ENCODE results near the gene TLE2. TPM values are rescaled to one million over a fixed set of nuclear protein-coding genes. Genes with fewer than 3 reads are reported as not detected.

TLE2 gene
- total RNA-seq, 1 experiment from 2014 or later, result 3.1 TPM

GRCh38 chr19:2978166-2978767, 50.8 kb downstream of the TLE2 start:
- WGBS (ENCODE audit: extremely low coverage, insufficient read length, low lambda C conversion rate), result no CpG with 5 or more reads among the region's 11 CpGs
- no peak overlapping the region for H3K14ac ChIP-seq (ENCODE audit: insufficient read depth, low read length)
- TF ChIP-seq, protein P1, sequence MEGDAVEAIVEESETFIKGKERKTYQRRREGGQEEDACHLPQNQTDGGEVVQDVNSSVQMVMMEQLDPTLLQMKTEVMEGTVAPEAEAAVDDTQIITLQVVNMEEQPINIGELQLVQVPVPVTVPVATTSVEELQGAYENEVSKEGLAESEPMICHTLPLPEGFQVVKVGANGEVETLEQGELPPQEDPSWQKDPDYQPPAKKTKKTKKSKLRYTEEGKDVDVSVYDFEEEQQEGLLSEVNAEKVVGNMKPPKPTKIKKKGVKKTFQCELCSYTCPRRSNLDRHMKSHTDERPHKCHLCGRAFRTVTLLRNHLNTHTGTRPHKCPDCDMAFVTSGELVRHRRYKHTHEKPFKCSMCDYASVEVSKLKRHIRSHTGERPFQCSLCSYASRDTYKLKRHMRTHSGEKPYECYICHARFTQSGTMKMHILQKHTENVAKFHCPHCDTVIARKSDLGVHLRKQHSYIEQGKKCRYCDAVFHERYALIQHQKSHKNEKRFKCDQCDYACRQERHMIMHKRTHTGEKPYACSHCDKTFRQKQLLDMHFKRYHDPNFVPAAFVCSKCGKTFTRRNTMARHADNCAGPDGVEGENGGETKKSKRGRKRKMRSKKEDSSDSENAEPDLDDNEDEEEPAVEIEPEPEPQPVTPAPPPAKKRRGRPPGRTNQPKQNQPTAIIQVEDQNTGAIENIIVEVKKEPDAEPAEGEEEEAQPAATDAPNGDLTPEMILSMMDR (conservative IDR thresholded peaks at IDR 0.05), result no peak

More at GRCh38 chr19:2978166-2978767, 50.8 kb downstream of the TLE2 start:
- no peak overlapping the region for H4K91ac ChIP-seq (ENCODE audit: insufficient read length, low read depth, low read length)
- peaks cover 0 to 4% of the 10 kb centered on the region in 2 experiments; a peak in 1 of 5 replicates for H3K9me3 Mint-ChIP-seq
- no peaks in the 10 kb centered on the region for H3K27me3 ChIP-seq (ENCODE audit: insufficient read depth, low read length)
- H2AK5ac ChIP-seq (ENCODE audit: insufficient read length, low read length), result no peak overlapping the region
- no peak for DNase-seq
- no peak overlapping the region for H3T11ph ChIP-seq (ENCODE audit: low read length)
- H2BK20ac ChIP-seq (ENCODE audit: low read depth, low read length, poor library complexity, severe bottlenecking), result no peak overlapping the region
- no peak overlapping the region for H2BK12ac ChIP-seq (ENCODE audit: insufficient read length, low read depth, low read length)
- H3K36me3 Mint-ChIP-seq (ENCODE audit: insufficient read depth in 1 of 3, low read depth in 3 of 3), result no peaks in the 10 kb centered on the region; a peak in 1 of 7 replicates
- no peak overlapping the region for H3K27ac ChIP-seq (ENCODE audit: insufficient read length, low read depth, low read length)
- no peak overlapping the region for H2AFZ ChIP-seq (ENCODE audit: low read length)
- peaks cover 96% of the 10 kb centered on the region for H3K27me3 Mint-ChIP-seq (ENCODE audit: low read depth)
- no peak overlapping the region for H3K4ac ChIP-seq (ENCODE audit: low read depth, low read length)
- no peak overlapping the region for H3K4me2 ChIP-seq (ENCODE audit: insufficient read depth, insufficient read length, low read length)
- H3K27ac Mint-ChIP-seq, result no peak overlapping the region
- no peak overlapping the region for H3K23ac ChIP-seq (ENCODE audit: insufficient read length, low read depth, low read length)
- H3K79me2 ChIP-seq (ENCODE audit: insufficient read depth, low read length), result no peaks in the 10 kb centered on the region
- H3K9ac ChIP-seq (ENCODE audit: extremely low read depth, insufficient read length, low read length), result no peak overlapping the region
- H3K4me1 ChIP-seq (ENCODE audit: insufficient read depth, low read length), result peaks cover 3% of the 10 kb centered on the region; the same call in 1 of the 2 replicates
- no peak overlapping the region for H4K5ac ChIP-seq (ENCODE audit: insufficient read length, low read depth, low read length)
- H3K4me3 Mint-ChIP-seq, result peak overlapping the region in 1 of 2 experiments; percentile 77; a peak in 2 of 5 replicates
- H3K9me3 ChIP-seq (ENCODE audit: control insufficient read depth, low read depth, low read length), result no peaks in the 10 kb centered on the region
- no peak overlapping the region for H2BK15ac ChIP-seq (ENCODE audit: low read depth, low read length)
- no peak overlapping the region for H3K18ac ChIP-seq (ENCODE audit: insufficient read length, low read depth, low read length)
- H3K79me1 ChIP-seq (ENCODE audit: insufficient read depth, low read depth, low read length, poor library complexity, severe bottlenecking), result no peaks in the 10 kb centered on the region
- no peak overlapping the region for H2BK120ac ChIP-seq (ENCODE audit: low read depth, low read length, poor library complexity, severe bottlenecking)
- H3K56ac ChIP-seq (ENCODE audit: insufficient read length, low read depth, low read length), result no peak overlapping the region
- peaks cover 30 to 46% of the 10 kb centered on the region in 2 experiments for H3K4me1 Mint-ChIP-seq
- no peak overlapping the region for H4K8ac ChIP-seq (replicated peaks; ENCODE audit: insufficient read length, low read depth, low read length)
- no peak overlapping the region for H2BK5ac ChIP-seq (ENCODE audit: insufficient read length, low read length)
- no peaks in the 10 kb centered on the region for H4K20me1 ChIP-seq (ENCODE audit: control insufficient read depth, insufficient read depth, insufficient read length)
- peaks cover 5% of the 10 kb centered on the region for H3K23me2 ChIP-seq (ENCODE audit: insufficient read length, low read depth, low read length, poor library complexity, severe bottlenecking)

All from H9 (cell line).